T follicular helper cell (primary cell): Measurements from ENCODE around the gene ETDA.
"Not testable (repeated sequence)": the region's sequence is repeated elsewhere in the genome, so short reads cannot be mapped to it uniquely, and the experiment has no call there.

ENCODE experiments used
- DNase-seq: peaks from one replicate; pipeline ENCODE4 v3.0.0-alpha.2; 2020; ENCODE audit warnings: low read depth
- total RNA-seq, 2 experiments: gene quantifications; one replicate each; lab custom pipeline; 2026; lab: John Stamatoyannopoulos, UW

ETDA gene
- total RNA-seq = 0 reads per million in 2 experiments

DNA sequence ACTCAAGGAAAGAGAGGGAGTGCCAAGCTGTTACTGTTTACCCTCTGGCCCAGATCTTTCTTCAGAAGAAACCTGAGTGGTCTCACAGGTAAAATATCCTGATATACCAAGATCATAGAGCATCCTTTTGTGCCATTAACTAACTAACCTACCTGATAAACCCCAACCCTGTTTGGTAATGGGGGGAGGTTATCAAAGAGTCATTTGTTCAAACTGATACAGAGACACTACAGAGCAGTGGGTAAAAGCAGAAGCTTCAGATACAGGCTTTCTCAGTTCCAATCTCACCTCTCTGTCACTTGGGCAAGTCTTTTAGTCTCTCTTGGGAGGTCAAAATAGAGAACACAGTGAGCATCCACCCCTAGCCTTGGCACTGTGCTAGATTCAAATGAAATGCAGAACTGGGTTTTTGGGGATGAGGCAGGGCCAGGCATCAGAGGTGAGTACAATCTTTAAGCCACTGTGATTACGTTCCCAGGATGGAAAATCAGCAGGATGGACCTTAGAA is at the start of gene ETDA:
Gene ETDA (plus strand): TSS at position 51 of the 508 bp plus-strand sequence. CDS start 1,216 bp downstream, outside the sequence.
- not testable (repeated sequence) for DNase-seq

DNA sequence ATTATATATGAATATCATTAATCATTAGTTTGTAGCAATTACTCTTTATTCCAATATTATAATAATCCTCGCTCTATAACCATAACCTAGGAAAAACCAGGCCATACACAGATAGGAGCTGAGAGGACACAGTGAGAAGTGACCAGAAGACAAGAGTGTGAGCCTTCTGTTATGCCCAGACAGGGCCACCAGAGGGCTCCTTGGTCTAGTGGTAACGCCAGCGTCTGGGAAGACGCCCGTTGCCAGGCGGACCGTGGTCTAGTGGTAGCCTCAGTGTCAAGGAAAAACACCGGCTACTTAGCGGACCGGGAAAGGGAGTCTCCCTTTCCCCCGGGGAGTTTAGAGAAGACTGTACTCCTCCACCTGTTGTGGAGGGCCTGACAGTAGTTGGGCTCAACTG is 45.4 kb upstream of the ETDA start:
- not testable (repeated sequence) for DNase-seq

DNA sequence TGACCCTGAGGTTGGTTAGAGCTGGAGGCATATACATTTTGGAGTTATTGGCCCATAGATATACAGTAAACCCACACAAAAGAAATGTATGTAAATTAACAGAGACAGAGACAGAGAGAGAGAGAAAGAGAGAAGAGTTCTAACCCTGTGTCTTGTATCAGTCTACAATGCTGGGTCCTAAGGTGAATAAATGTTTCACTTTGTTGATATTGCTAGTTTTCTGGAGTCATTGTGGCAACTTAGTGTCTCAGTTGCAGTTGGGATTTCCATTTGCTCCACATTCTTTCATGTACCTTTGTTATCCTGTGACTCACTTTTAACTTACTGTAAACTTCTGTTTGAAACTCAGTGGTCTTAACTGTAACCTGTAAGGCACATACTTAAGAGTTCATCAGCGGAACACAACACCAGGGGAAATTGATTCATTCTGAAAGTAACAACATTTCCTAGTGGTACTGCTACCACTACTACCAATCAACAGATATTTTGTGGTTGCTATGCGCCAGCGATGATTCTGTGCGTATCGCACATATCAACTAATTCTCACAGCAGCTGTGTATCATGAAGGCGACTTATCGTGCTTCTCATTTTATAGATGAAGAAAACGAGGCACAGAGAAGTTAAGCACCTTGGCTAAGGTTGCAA is 38.5 kb upstream of the ETDA start:
- no peak for DNase-seq

DNA sequence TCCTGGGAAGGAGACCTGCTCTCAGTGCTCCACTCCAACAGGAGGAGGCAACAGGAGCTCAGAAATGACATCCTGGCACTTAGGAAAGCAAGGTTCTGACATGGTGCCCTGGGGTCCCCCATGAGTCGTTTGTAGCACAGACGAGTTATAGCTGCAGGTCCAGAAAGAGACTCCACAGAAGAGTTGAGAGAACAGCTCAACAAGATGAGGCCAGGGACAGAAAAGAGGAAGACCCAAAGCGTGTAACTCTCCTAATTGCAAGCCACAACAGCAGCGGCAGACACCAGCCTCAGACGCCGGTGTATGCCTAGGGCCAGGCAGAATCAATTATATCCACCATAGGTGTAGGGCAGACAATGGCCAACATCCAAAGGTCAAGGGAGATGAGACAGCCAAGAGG is 5.9 kb upstream of the ETDA start:
- DNase-seq = not testable (repeated sequence)

DNA sequence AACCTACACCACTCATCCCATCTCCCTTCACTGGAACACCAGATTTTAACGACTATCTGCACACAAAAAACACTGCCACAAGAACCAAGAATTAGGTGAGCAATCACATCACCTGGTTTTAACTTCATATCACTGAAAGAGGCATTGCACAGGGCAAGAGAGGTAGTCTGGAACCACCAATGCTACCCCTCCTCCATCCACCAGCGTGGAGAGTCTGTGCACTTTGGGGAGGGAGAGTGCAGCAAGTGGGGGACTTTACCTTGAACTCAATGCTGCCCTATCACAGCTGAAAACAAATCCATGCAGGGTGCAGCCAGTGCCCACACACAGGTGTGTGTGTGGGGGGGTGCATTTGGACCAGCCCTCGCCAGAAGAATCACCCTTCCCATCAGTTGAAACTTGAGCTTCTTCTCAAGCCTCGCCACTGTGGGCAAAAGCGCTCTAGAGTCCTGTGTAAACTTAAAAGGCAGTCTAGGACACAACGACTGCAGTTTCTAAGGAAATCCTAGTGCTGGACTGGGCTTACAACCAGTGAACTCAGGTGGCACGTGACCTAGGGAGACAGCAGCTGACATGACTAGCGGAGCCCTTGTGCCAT is 4.3 kb downstream of the ETDA start:
- not testable (repeated sequence) for DNase-seq

DNA sequence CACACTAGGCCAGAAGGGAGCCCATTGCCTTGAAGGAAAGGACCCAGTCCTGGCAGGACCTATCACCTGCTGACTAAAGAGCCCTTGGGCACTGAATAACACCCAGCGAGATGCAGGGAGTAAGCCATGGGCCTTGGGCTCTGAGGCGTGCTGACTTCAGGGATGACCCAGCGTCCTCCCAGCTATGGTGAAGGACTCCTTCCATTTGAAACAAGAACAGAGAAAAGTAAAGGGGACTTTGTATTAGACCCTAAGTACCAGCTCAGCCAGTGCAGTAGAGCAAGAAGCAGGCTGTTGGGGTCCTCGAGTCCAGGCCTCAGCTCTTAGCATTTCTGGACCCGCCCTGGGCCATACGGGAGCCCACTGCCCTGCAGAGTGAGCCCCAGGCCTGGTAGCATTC is 5.1 kb downstream of the ETDA start:
- no peak for DNase-seq

DNA sequence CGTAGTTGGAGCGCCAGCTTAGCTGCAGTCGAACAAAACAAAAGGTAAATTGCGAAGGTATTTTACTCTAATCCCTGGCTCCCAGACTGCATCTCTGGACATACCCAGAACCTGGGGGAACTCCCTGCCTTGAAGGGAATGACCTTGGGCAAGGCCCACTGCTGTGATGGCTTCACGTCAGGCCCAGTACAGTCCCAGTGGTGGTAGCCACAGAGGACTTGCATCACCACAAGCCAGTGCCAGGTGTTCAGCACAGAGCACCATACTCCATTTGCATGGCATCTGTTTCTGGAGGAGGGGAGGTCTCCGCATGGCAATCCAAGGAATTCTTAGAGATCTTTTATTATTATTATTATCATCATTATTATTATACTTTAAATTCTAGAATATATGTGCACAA is 5.6 kb downstream of the ETDA start:
- DNase-seq = no peak

DNA sequence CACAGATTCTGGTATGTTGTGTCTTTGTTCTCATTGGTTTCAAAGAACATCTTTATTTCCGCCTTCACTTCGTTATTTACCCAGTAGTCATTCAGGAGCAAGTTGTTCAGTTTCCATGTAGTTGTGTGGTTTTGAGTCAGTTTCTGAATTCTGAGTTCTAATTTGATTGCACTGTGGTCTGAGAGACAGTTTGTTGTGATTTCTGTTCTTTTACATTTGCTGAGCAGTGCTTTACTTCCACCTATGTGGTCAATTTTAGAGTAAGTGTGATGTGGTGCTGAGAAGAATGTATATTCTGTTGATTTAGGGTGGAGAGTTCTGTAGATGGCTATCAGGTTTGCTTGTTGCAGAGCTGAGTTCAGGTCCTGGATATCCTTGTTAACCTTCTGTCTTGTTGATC is 9.1 kb downstream of the ETDA start:
- DNase-seq = not testable (repeated sequence)

DNA sequence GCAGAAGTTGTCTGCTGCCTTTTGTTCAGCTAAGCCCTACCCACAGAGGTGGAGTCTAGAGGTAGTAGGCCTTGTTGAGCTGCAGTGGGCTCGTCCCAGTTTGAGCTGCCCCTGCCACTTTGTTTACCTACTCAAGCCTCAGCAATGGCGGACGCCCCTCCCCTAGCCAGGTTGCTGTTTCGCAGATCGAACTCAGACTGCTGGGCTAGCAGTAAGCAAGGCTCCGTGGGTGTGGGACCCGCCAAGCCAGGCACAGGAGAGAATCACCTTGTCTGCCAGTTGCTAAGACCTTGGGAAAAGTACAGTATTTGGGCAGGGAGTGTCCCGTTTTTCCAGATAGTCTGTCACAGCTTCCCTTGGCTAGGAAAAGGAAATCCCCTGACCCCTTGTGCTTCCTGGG is 11.5 kb downstream of the ETDA start:
- not testable (repeated sequence) for DNase-seq

DNA sequence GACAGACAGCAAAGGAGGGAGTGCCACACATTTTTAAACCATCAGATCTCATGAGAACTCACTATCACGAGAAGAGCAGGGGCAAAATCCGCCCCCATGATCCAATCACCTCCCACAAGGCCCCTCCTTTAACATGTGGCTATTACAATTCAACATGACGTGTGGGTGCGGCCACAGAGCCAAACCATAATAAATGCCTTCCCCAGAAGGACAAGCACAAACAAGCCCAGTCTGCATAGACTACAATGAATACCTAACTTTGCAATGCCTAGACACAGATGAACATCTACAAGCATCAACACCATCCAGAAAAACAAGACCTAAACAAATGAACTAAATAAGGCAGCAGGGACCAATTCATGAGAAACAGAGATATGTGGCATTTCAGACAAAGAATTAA is 12.3 kb downstream of the ETDA start:
- DNase-seq = no peak

DNA sequence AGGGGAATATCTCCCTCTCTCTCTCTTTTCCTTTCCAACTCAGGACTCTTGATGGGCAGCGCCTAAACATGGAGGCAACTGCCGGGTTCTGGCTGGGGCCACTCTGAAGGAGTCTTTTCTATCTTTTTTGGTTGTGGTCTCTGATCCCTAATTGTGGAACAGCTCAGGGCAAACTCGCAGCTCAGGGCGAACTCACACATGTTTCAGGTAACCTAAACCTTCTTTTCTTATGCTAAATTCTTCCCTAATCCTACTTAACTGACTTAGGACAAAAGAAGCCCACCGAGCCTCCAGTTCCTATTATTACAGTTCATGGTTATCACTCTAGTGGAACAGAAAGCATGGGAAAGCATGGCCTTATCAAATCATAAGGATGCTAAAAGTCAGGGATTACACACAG is 21.3 kb downstream of the ETDA start:
- DNase-seq = no peak

DNA sequence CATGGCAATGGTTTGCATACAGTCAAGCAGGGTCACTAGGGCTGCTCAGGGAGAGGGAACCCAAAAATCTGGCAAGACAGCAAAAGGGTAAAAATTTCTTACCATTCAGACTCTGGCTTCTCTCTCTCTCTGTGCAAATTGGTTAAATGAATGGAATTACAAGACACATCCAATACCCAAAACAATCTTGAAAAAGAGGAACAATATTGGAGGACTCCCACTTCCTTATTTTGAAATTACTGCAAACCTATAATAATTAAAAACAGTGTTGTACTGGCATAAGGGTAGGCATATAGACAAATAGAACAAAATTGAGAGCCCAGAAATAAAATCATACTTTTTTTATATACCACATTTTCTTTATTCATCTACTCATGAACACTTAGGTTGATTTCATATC is 24.1 kb downstream of the ETDA start:
- no peak for DNase-seq

DNA sequence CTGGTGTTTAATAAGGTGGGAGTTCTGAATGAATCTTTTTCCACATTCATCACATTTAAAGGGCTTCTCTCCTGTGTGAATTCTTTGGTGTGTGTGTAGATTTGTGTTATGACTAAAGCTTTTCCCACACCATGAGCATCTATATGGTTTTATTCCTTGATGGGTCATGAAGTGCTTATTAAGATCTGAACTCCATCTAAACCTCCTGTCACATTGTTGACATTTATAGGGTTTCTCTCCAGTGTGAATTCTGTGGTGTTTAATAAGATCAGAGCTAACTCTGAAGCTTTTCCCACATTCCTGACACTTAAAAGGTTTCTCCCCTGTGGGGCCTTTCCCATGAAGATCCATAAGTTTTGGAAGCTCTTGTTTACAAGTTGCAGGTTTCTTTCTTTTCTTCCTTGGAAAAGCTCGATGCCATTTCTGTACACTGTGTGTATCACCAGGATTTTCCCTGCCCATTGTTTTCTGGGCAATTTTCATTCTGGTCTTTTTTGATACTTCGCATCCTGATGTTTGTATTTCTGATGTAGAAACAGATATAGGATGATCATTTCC is 35.5 kb downstream of the ETDA start:
- DNase-seq = no peak

DNA sequence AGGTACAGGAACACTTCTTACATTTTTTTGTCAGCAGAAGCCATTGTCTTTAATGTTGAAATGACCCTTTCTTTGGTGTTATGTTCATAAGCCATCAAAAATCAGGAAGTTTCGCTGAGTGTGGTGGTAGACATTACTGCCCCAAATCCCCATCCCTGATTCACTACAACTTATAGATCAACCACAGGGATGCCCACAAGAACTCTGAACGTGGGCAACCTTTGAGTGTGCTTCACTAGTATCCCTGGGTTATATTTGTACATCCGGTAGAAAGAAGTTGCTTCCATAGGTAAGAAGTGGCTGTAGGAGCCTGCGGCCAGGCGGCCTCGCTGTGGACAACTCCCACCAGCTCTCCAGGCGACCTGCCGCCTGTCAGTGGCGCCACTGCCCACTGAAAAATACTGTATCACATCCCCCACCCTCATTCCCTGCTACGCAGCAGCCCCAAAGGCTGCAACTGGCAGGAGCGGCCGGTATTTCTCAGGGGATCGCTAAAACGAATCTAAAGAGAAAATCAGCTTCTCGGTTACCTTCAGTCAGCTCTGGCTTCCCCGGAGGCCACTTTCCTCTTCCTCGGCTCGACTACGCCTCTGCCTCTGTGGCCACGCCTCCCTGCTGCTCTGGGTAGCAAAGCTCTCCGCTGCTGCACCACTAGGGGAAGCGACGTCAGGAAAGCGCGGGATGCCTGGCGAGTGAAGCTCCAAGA is 43.5 kb downstream of the ETDA start:
- DNase-seq = peak; percentile 39

DNA sequence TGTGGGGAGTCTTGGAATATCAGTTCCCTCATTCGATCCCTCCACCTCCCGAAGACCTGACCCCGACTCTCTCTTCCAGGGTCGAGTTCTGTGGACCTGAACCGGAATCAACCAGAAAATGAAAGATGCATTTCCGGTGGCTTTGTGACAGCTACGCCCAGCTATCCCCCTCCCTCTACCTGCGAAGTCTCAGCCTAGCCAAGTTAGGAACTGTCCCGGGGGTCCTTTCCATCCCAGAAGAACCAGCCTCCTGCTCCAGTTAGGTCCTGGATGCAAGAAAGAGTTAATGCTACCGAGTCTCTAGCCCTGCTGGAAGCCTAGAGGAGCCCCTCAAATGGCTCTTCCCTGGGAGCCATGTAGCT is 44.1 kb downstream of the ETDA start:
- DNase-seq = no peak

DNA sequence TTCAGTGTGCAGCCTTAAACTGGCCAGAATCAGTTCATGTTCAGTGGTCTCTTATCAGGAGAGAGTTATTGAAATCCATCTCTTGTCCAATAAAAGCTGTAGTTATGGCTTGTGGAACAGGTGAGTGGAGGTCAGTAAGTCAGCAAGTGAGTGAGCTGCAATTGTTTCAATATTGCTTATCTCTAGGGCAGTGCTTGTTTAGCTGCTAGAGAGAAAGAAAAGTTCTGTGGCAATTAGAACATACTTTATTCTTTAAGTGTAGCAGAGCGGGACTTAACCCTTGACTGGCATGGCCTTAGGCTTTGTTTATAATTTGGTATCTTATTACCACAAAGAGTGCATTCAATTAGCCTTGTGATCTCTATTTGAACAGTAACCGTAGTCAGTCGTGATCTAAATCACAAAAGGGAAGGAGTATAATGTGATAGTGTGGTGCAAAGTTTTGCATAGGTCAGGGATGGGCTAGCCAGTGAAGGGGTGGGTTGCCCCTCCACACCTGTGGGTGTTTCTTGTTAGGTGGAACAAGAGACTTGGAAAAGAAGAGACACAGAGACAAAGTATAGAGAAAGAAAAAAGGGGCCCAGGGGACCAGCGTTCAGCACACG is 50.5 kb downstream of the ETDA start:
- DNase-seq = no peak
